HepG2 (cell line): ENCODE measurements around the gene PARM1. TPM values are rescaled to one million over a fixed set of nuclear protein-coding genes. Genes with fewer than 3 reads are reported as not detected.

Experiments used
- ATAC-seq: fragments of 200-7000 bp; cut with Tn5 transposase; 3 replicates; pipeline ENCODE4 v1.9.1; 2020; ENCODE audit warnings: mild to moderate bottlenecking, moderate library complexity
- BruUV-seq: library from RNA; stranded (reverse); fragments of 400-500 nt; replicated peaks from 2 replicates; lab custom pipeline; 2021; lab: Mats Ljungman, UMichigan
- CTCF ChIA-PET: fragments of 300-600 bp; formaldehyde crosslinking; extraction: SDS; loops from one replicate; lab custom pipeline; 2021; ENCODE audit warnings: low total read pairs, inconsistent platforms, low intra/inter-chr PET ratio; lab: Yijun Ruan, JAX
- POLR2A ChIA-PET: fragments of 350-600 bp; sonication (Branson Sonifier 250); formaldehyde crosslinking; loops from one replicate; lab custom pipeline; 2020; ENCODE audit warnings: antibody characterized with exemption, inconsistent platforms; lab: Yijun Ruan, JAX
- DNase-seq: peaks from one replicate; pipeline ENCODE4 v3.0.0-alpha.2; 2015; ENCODE audit warnings: low spot score
- FAIRE-seq: peaks from 3 replicates; lab custom pipeline; 2011; peaks lifted over from hg19 to GRCh38; lab: Jason Lieb, UNC
- H2AFZ ChIP-seq: one replicate; pipeline ENCODE4 v1.6.1; 2011; ENCODE audit warnings: low read length, inconsistent platforms
- H3K27ac ChIP-seq: fragments of 300-600 bp; 3 replicates; pipeline ENCODE4 v1.8.0; 2011; ENCODE audit warnings: mixed run types, mild to moderate bottlenecking, mixed read lengths, low read length, inconsistent platforms; ENCODE audit not compliant: insufficient read depth; ENCODE audit errors: extremely low read length
- H3K27me3 ChIP-seq, 2 experiments: fragments of 200-600 bp in 1 of 2; 2 replicates in 1 of 2; 3 replicates in 1 of 2; pipeline versions ENCODE4 v1.6.0 to v1.8.0; 2011; ENCODE audit warnings: low read length in 2 of 2, mild to moderate bottlenecking in 2 of 2, moderate library complexity in 2 of 2, inconsistent platforms in 1 of 2; ENCODE audit not compliant: insufficient read depth in 2 of 2, control insufficient read depth in 1 of 2
- H3K36me3 ChIP-seq, 2 experiments: fragments of 200-600 bp in 1 of 2; replicated peaks in 1 of 2; 2 replicates in 1 of 2; 3 replicates in 1 of 2; pipeline versions ENCODE4 v1.5.1 to v1.8.0; 2011; ENCODE audit warnings: low read length in 2 of 2, inconsistent platforms in 1 of 2; ENCODE audit not compliant: insufficient read depth in 2 of 2, control insufficient read depth in 1 of 2
- H3K4me1 ChIP-seq: 2 replicates; pipeline ENCODE4 v1.5.1; 2012; ENCODE audit warnings: low read length, inconsistent platforms; ENCODE audit not compliant: insufficient read depth
- H3K4me2 ChIP-seq: 2 replicates; pipeline ENCODE4 v1.6.0; 2011; ENCODE audit warnings: low read depth, low read length, inconsistent platforms
- H3K4me3 ChIP-seq, 3 experiments: fragments of 200-600 bp in 1 of 3; sonication (generic), shearing (Covaris generic) in 1 of 3; replicated peaks in 1 of 3; 2 replicates each; pipeline ENCODE4 v1.5.1; 2011 to 2016; ENCODE audit warnings: low read length in 3 of 3, inconsistent platforms in 2 of 3, low read depth in 2 of 3, mild to moderate bottlenecking in 2 of 3, control low read depth in 1 of 3, mixed read lengths in 1 of 3; ENCODE audit not compliant: insufficient read depth in 1 of 3
- H3K79me2 ChIP-seq: one replicate; pipeline ENCODE4 v1.6.1; 2011; ENCODE audit warnings: low read length, inconsistent platforms; ENCODE audit not compliant: insufficient read depth
- H3K9ac ChIP-seq: 2 replicates; pipeline ENCODE4 v1.6.0; 2011; ENCODE audit warnings: mild to moderate bottlenecking, low read depth, low read length, inconsistent platforms; ENCODE audit not compliant: insufficient read depth
- H3K9me3 ChIP-seq: 2 replicates; pipeline ENCODE4 v1.5.1; 2012; ENCODE audit warnings: mild to moderate bottlenecking, low read length
- H4K20me1 ChIP-seq: 2 replicates; pipeline ENCODE4 v1.6.0; 2011; ENCODE audit warnings: inconsistent platforms, mild to moderate bottlenecking, low read length, moderate library complexity; ENCODE audit not compliant: insufficient read depth
- NFKBIZ ChIP-seq: IDR thresholded peaks from 2 replicates; pipeline ENCODE4 v1.6.1; 2018; ENCODE audit warnings: missing genetic modification reagents, missing compliant biosample characterization
- U2AF2 ChIP-seq: fragments of 200-400 bp; formaldehyde crosslinking; IDR thresholded peaks from 2 replicates; pipeline ENCODE4 v1.6.1; 2017; ENCODE audit warnings: low read depth, mild to moderate bottlenecking, low read length
- ZNF577 ChIP-seq: sonication (generic); formaldehyde crosslinking; IDR thresholded peaks from 2 replicates; pipeline ENCODE4 v1.4.0; 2020; ENCODE audit warnings: mild to moderate bottlenecking, low read depth, missing genetic modification reagents, borderline replicate concordance
- ZNF629 ChIP-seq: sonication (generic); formaldehyde crosslinking; conservative IDR thresholded peaks from 2 replicates; pipeline ENCODE4 v1.5.0; 2020; ENCODE audit warnings: missing genetic modification reagents
- WGBS: methylation state at CpG from one replicate; pipeline ENCODE4 v1.1.6; 2017; ENCODE audit warnings: low lambda C conversion rate; 5-methylcytosine and 5-hydroxymethylcytosine counted together
- in situ Hi-C: cut with HindIII; loops from 2 replicates; pipeline ENCODE4 v1.10.0; 2017; ENCODE audit warnings: low pct_unique_long_range_greater_than_20kb; ENCODE audit not compliant: extremely low pct_ligation_motif_present
- intact Hi-C: fragments of 100-400 bp; cut with micrococcal nuclease; formaldehyde crosslinking; loops from one replicate; pipeline ENCODE4 v1.10.0; 2022; ENCODE audit not compliant: unreplicated experiment
- polyA plus RNA-seq, 8 experiments: library from polyadenylated mRNA; depleted of rRNA in 3 of 8; stranded (reverse) in 7 of 8; unstranded in 1 of 8; fragments of >200 nt; fragmentation: Illumina TruSeq in 4 of 8; extraction: Trizol in 4 of 8; gene quantifications; 2 replicates each; pipeline versions ENCODE4 v1.2.1 to v1.2.3, GENCODE V29; 2011 to 2016; ENCODE audit warnings: low read depth in 4 of 8, missing spikeins in 1 of 8, mixed read lengths in 1 of 8; ENCODE audit not compliant: insufficient read depth in 1 of 8
- total RNA-seq, 5 experiments: library from RNA; depleted of rRNA; stranded (reverse); fragments of >200 nt; fragmentation: Illumina TruSeq; extraction: Trizol; gene quantifications; 2 replicates each; pipeline ENCODE4 v1.2.3, GENCODE V29; 2016; ENCODE audit warnings: low read depth in 1 of 5
- TF ChIP-seq, protein P1 (sequence below): IDR thresholded peaks from 2 replicates; pipeline ENCODE4 v1.6.1; 2016; ENCODE audit warnings: low read depth, missing genetic modification reagents, missing compliant biosample characterization
- TF ChIP-seq, protein P2 (sequence below): sonication (generic); formaldehyde crosslinking; IDR thresholded peaks from 2 replicates; pipeline ENCODE4 v1.4.0; 2020; ENCODE audit warnings: mild to moderate bottlenecking, missing genetic modification reagents

PARM1 gene
- total and polyA plus RNA-seq, 2 of the 13 experiments (the other 11 are each of a cell fraction or from before 2014, with no cell fraction given), result not detected

DNA sequence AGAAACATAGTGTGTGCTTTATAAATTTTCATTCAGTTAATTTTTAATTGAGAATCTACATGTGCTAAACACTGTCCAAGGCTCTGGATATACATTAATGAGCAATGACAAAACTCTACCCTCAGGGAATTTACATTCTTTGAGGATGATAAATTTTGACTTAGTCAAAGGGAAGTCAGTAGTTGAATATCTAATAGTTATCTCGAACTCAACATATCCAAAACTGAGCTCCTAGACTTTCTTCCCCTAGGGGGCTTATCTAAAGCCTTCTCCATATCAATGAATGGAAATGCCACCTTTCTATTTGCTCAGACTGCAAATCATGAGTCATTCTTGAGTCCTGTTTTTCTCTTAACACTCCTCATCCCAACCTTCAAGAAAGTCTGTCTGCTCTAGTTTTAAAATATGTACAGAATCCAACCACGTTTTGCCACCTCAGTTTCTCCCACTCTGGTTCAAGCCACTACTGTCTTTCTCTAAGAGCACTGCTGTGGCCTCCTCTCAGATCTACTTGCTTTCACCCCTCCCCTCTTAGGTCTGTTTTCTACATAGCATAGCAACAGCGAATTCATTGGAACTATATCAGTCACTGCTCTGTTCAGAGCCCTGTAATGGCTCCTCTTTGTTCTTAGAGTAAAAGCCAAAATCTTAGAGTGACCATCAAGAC is 9.5 kb downstream of the PARM1 start:
- no peaks in the 10 kb centered on the region for H3K9me3 ChIP-seq
- no peak for FAIRE-seq
- H3K4me2 ChIP-seq, result no peak overlapping the region
- BruUV-seq, result no TSS peak
- no peaks in the 10 kb centered on the region for H3K36me3 ChIP-seq
- in situ Hi-C loops, result loop anchor here (25.0 kb wide), 1 partner anchor 545 kb away; no protein-coding TSS in a partner anchor
- no peaks in the 10 kb centered on the region for H3K4me1 ChIP-seq
- no peak for DNase-seq
- ATAC-seq, result no peak
- WGBS, result 0% methylated on average over 3 of the region's 3 CpGs
- intact Hi-C loops, result no loop called here
- H3K79me2 ChIP-seq, result no peaks in the 10 kb centered on the region
- H2AFZ ChIP-seq, result no peak overlapping the region
- ChIA-PET POLR2A (no interaction called here), CTCF (no interaction called here)
- H3K4me3 ChIP-seq, result no peak overlapping the region
- no peaks in the 10 kb centered on the region for H3K27me3 ChIP-seq
- H3K27ac ChIP-seq, result no peak overlapping the region
- H4K20me1 ChIP-seq, result no peaks in the 10 kb centered on the region
- no peak overlapping the region for H3K9ac ChIP-seq
- TF ChIP-seq ZNF577 (CRISPR knock-in tag), result no peak
- TF ChIP-seq, protein P1, sequence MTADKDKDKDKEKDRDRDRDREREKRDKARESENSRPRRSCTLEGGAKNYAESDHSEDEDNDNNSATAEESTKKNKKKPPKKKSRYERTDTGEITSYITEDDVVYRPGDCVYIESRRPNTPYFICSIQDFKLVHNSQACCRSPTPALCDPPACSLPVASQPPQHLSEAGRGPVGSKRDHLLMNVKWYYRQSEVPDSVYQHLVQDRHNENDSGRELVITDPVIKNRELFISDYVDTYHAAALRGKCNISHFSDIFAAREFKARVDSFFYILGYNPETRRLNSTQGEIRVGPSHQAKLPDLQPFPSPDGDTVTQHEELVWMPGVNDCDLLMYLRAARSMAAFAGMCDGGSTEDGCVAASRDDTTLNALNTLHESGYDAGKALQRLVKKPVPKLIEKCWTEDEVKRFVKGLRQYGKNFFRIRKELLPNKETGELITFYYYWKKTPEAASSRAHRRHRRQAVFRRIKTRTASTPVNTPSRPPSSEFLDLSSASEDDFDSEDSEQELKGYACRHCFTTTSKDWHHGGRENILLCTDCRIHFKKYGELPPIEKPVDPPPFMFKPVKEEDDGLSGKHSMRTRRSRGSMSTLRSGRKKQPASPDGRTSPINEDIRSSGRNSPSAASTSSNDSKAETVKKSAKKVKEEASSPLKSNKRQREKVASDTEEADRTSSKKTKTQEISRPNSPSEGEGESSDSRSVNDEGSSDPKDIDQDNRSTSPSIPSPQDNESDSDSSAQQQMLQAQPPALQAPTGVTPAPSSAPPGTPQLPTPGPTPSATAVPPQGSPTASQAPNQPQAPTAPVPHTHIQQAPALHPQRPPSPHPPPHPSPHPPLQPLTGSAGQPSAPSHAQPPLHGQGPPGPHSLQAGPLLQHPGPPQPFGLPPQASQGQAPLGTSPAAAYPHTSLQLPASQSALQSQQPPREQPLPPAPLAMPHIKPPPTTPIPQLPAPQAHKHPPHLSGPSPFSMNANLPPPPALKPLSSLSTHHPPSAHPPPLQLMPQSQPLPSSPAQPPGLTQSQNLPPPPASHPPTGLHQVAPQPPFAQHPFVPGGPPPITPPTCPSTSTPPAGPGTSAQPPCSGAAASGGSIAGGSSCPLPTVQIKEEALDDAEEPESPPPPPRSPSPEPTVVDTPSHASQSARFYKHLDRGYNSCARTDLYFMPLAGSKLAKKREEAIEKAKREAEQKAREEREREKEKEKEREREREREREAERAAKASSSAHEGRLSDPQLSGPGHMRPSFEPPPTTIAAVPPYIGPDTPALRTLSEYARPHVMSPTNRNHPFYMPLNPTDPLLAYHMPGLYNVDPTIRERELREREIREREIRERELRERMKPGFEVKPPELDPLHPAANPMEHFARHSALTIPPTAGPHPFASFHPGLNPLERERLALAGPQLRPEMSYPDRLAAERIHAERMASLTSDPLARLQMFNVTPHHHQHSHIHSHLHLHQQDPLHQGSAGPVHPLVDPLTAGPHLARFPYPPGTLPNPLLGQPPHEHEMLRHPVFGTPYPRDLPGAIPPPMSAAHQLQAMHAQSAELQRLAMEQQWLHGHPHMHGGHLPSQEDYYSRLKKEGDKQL (CRISPR knock-in tag), result no peak
- TF ChIP-seq, protein P2, sequence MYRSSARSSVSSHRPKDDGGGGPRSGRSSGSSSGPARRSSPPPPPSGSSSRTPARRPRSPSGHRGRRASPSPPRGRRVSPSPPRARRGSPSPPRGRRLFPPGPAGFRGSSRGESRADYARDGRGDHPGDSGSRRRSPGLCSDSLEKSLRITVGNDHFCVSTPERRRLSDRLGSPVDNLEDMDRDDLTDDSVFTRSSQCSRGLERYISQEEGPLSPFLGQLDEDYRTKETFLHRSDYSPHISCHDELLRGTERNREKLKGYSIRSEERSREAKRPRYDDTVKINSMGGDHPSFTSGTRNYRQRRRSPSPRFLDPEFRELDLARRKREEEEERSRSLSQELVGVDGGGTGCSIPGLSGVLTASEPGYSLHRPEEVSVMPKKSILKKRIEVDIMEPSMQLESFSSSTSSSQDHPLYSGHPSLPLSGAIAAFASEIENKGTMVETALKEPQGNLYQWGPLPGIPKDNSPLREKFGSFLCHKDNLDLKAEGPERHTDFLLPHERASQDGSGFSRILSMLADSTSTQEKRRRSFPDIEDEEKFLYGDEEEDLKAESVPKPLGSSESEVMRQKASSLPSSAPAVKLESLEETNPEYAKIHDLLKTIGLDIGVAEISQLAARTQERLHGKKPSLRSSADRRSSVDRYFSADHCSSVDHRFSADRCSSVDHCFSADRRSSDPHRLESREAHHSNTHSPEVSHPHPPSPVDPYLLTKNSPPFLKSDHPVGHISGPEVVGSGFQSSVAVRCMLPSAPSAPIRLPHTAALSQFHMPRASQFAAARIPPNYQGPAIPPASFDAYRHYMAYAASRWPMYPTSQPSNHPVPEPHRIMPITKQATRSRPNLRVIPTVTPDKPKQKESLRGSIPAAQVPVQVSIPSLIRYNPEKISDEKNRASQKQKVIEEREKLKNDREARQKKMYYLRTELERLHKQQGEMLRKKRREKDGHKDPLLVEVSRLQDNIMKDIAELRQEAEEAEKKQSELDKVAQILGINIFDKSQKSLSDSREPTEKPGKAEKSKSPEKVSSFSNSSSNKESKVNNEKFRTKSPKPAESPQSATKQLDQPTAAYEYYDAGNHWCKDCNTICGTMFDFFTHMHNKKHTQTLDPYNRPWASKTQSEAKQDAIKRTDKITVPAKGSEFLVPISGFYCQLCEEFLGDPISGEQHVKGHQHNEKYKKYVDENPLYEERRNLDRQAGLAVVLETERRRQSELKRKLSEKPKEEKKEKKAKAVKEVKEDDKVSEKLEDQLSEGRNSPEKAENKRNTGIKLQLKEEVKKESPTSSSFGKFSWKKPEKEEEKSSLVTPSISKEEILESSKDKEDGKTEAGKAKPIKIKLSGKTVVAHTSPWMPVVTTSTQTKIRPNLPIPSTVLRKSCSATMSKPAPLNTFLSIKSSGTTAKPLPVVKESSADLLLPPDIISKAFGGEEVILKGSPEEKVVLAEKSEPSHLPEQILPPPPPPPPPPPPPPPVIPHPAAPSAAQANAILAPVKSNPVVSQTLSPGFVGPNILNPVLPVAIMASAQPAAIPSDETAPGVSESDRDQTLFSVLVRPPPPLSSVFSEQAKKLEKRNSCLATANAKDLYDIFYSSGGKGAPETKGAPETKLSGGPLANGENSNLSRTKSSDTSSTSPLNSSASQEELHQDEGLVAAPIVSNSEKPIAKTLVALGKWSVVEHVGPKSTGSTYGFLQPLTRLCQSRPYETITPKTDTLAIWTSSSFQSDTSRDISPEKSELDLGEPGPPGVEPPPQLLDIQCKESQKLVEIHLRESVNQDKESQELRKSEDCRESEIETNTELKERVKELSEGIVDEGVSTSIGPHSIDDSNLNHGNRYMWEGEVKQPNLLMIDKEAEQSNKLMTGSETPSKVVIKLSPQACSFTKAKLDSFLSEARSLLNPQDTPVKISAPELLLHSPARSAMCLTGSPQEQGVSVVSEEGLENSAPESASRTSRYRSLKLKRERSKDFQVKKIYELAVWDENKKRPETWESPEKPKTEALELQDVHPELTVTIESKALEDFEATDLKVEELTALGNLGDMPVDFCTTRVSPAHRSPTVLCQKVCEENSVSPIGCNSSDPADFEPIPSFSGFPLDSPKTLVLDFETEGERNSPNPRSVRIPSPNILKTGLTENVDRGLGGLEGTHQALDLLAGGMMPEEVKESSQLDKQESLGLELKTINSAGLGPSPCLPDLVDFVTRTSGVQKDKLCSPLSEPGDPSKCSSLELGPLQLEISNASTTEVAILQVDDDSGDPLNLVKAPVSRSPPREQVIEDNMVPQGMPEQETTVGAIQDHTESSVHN, result no peak
- no peak for TF ChIP-seq NFKBIZ
- no peak for TF ChIP-seq U2AF2
- no peak for TF ChIP-seq ZNF629 (CRISPR knock-in tag)
